Stimulated activated CD4-positive, alpha-beta T cell treated with anti-CD3 and anti-CD28 coated beads, Interleukin-4, amount 100 ng/mL, for 24 hours (primary cell): ENCODE data around the gene FGF8.

Experiments used
- DNase-seq: peaks from one replicate; pipeline ENCODE4 v3.0.0-alpha.2; 2020

Gene FGF8

DNA sequence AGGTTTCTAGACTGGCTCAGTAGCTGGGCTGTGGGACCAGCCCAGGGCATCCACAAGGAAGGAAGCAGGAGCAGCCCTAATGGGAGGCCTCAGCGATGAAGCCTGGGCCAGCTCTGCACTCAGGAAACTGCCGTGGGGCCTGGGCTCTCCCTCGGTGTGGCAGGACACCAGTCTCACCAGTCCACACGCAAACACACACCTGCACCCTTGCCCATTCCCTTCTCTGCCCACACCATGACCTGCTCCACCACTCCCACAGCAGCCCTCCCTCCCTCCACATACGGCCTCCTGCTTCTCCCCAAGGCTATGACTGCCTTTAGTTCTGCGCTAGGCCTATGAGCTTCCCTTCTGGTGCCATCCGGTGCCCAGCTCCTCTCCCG, 7.1 kb downstream of the FGF8 start:
- DNase-seq = no peak

DNA sequence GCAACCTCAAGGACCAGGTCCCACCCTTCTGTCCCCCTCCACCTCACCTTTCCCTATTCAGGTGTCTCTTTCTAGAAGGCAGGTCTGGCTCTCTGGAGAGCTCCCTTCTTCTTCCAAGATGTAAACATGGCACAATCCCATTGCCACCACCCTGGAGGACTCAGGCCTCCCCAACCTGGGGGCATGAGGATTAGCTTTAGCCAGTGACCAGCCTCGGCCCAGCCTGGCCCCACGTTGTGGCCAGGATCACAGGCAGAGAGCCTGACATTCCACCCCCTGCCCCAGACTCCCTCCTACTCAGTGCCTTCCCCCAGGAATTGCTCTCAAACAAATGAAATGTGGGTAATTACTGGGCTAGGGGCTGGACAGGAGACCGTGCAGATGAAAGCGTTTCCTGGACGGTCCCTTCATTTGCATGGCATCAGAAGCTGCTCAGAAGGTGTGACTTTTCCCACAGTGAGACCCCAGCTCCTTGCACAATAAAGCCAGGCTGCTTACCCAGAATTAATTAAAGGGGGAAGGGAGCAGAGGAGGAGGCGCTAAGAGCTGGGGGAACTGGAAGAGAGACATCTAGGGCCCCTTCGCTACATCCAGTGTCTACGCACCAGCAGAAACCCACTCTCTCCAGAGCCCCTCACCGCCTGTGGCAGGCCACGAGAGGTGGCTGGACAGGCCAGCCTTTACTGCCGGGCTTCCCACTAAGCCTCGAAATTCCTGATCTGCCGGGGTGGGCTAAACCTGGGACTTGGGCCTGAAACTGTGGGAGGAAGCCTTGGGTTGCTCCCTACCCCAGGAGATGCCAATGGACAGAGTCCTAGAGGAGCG, 7.7 kb downstream of the FGF8 start:
- DNase-seq = no peak

DNA sequence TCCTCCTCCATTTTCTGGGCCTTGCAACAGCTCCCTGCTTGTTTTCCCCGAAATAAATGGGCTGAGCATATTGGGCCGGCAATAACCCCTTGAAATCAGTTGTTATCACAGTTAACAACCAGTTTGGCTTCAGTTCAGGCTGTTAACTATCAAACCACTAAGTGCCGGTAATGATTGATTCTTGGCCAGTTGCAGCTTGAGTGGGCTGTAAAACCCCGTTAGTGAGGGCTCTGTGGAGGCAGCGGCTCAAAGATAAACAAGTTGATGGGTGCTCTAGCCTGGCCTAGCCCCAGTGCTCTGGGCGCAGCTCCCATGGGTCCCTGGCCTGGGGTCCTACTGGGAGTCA, 8.3 kb downstream of the FGF8 start:
- no peak for DNase-seq

DNA sequence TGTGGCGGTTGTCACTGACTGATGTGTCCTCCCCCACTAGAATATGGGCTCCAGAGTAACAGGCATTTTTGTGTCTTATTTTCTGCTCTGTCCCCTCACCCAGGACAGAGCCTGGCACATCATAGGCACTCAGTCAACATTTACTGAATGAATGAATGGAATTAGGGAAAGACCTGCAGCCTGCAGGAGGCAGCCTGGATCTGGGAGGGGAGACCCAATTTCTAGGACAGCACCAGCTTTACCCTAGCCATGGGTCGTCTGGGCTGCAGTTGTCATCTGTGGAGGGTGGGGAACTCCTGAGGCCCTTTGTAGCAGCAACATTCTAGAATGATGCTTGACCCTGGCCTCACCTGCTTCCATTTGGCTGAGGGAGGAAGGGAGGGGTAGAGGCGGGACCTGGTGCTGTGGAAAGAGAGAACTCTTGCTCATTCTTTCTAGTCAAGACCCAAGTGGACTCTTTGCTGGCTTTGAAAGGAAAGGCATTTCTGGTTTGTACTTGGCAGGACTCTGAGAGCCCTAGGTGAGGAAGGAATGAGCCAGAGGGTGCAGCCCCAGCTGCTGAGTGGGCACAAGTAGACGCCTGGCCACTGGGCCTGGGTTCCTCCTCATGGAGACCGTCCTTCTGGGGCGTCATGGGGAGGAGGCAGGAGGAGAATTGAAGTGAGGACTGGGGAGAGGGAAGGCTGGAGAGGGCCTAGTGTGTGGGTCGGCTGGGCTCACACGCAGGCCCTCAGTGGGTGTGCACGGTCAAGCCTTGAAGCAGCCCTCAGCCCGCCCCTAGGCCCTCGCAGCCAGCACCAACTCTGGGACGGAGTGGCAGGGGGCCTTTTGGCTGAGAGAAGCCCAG, 8.9 kb downstream of the FGF8 start:
- no peak for DNase-seq

DNA sequence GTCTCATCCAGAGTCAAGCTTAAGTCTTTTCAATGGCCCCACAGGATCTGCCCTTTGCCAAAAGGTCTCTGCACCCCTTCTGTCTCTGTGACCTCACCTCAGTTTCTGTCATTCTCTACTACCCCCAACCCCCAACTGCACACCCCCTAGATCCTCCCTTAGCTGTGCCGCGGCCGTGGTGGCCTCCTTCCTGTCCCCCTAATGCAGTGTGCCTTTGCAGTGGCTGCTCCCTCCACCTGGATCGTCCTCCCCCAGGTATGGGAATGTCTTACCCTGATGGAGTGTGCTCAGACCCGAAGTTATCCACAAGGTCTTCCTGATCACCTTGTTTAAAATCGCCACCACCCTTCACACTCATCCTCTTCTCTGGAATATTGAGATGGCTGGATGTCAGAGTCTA, 9.6 kb downstream of the FGF8 start:
- DNase-seq = no peak

DNA sequence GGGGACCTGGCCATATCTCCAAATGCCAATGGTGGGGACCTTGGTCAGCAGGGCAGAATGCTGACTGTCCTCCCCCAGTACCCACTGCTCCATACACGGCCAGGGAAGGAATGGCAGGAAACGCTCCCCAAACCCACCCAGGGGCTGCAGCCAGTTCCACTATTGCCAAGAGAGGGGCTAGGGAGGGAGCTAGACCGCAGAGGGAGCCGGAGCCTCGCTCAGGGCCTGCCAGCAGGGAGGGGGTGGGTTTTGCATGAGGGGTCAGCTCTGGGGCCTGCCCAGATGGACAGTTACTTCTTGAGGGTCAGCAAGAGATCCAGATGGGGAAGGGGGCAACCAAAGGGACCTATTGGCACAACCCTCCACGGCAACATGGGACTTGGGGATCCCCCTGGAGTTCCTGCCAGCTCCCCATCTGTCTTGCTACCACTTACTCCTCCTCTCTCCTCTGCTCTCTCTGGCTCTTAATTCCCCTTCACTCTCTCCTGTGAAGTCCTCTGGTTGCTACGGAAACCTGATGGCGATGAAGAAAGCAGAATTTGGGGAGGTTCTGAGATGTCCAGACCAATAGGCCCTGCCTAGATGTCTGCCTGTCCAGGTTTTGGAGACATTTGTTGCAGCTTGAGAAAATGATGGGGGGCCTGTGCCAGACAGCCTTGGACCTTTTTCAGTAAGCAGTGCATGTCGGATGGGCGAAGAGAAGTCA, 12.6 kb downstream of the FGF8 start:
- no peak for DNase-seq

DNA sequence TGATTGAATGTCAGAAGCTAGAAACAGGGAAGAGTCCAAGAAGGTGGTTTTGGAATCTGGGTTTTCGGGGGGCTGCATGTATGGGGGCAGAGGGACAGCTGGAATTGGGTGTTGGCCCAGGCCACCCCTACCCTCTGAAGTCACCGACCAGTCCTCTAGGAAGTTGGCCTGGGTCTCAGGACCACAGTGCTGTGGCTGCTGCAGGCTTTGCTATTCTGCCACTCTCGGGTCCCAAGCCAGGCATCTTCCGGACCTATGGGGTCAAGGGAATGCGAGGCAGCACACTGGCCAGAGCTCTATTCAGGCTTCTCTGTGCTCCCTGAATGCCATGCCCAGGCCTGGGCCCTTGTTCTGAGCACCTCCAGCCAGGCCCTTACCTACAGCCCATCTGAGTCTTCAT, 13.2 kb downstream of the FGF8 start:
- DNase-seq = no peak

DNA sequence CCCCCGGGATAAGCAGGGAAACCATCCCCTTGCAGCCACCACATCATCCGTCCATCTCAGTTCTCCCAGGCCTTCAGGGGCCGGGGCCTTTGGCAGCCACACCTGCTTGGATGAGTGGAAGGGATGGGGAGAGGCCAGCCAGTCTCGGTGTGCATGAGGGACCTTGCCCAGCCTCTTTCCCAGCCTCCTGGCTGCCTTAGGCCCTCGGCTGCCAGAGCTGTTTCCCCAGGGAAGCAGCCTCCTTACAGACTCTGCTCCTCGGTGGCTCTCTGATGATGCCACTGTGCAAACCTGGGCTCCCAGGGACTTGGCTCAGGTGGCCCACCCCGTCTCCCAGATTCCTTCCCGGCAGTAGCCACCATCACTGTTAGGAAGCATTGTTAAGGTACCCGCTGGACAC, 14.7 kb downstream of the FGF8 start:
- DNase-seq = no peak

DNA sequence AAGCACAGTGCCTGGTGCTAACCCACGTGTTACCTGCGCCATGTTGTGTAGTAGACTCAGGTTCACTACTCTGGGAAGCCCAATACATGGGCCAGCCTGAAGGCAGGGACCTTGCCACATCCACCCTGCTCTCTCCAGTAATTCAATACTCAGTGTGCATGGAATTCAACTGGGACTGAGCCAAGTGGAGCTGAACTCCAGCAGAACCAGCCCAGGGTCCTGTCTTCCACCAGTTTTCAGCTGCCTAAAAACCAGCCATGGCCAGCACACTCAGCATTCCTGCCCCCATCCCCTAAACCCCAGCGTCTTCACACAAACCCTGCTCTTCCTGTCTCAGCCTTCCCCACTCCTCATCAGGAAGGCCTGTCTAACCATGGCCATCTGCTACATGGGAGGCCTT, 15.4 kb downstream of the FGF8 start:
- DNase-seq = no peak

DNA sequence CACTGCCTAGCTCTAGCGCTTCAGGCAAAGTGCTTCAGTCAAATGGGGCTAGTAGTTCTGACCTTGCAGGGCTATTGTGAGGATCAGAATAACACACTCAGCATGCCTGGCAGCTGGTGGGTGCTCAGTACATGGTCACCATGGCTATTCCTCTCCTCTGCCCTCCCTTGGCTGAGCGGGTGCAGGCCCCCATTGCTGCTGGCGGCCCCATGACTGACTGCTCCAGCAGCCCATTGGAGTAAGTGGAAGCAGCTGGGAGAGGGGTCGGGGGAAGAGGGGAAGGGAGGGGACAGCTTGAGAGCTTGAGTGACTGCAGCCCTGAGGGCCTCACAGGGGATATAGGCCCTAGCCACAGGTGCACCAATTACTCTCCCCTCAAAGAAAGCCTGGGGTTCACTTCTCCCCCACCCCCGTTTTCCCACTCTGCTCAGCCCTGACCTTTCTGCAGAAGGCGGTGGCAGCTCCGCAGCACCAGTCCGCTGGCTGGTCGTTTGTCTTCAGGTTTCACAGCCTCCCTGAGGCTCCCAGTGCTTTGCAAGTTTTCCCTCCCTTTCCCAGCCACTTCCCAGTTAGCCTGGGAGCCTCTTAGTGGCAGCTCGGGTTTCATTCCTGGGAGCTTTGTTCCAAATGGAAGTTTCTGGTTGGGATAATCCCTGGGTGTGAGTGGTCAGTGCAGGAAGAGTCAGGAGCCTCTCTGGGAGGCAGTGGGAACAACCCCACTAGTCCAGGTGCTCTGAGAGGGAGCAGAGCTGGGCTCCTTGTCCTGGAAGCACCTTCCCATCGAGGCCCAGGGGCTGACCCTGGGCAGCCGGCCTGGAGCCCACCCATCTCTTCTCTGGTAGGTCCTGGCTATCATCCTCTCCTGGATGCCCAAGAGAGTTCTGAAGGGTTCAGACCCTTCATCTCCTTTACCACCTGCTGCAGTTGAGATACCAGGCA, 16.3 kb downstream of the FGF8 start:
- no peak for DNase-seq

DNA sequence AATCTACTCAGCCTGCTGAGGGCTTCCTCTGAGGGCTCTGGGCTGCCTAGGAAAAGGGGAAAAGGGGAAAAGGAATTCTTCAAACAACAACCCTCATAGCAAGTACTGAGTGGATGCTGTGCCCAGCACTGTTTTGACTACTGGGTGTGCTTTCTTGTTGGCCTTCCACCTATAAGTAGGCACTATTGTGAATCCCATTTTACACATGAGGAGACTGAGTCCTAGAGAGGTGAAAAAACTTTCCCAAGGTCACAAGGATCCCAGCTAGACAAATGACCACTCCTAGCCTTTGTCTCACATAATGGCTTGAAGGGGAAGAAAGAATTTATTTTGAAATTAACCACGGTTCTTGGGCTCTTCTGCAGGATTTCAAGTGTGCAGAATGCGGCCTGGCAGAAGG, 17.1 kb downstream of the FGF8 start:
- DNase-seq = no peak

DNA sequence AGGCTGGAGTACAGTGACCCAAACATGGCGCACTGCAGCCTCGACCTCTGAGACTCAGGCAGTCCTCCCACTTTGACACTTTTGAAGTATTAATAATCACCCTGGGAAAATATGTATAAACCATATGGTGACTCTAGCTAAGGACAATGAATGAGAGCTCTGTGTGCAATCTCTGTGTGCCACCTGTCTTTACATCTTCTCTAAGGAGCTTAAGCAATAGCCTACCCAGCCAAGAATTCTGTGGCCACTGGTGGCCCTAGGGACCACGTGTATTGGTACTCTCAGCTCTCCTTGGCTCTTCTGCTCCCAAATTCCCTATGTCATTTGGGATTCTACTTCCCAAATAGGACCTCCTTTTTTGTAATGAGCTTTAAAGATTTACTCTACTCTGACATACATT, 23.7 kb downstream of the FGF8 start:
- no peak for DNase-seq

DNA sequence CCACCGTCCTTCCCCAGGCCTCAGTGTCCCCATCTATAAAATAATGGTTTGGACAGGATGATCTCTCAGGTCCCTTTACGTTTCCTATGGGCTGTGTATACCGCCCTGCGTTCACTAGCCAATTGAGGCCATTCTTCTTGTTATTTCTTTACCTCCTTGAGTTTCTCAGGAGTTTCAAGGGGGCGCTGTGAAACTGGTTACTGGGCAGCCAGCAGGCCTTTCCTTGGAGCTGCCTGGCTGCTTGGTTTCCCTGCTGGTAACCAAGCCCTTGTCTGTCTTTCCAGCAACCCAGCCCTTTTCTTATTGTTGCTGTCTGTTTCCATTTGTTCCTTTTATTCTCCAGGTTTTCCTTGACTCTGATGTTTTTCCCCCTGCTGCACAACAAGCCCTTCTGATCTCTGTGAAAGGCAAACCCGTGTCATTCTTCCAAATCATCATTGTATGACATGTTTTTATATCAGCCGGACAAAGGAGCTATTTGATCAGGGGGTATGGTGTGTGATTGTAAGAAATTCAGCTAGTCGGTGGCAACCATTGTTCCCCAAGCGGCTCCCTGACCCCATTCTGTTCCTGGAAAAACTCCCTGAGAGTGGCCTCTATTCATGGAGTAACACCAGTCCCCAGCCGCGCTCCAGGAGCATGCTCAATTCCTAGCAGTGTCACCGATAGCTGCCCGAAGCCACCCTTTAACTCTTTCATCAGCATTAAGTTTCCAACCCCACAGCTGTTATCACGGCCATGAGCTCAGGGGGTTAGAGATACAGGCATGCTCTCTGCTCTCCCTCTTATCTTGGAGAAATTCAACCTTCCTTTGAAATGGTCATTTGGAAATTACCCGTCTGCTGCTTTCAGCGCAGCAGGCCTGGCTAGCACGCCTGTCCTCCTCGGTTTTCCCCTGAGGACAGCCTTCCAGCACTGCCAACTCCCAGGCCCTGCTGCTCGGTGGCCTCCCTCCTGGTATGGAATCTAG, 26.6 kb downstream of the FGF8 start:
- no peak for DNase-seq

DNA sequence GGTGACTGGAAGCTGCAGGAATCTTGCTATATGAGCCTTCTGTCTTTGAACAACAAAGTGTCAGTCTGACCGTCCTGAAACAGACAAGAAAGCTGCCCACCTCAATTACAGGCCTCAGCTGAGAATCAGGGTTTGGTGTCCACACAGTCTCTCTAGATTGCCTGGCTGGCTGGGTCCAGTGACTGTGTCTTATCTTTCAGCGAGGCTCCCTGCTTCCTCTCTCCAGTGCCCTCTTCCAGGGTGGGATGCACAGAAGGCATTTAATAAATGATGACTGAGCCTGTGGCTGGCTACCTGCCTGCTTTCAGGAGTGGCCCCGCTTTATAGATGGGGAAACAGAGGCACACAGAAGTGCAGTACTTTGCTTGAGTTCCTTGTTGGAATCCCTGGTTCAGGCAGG, 27.4 kb downstream of the FGF8 start:
- DNase-seq = no peak

DNA sequence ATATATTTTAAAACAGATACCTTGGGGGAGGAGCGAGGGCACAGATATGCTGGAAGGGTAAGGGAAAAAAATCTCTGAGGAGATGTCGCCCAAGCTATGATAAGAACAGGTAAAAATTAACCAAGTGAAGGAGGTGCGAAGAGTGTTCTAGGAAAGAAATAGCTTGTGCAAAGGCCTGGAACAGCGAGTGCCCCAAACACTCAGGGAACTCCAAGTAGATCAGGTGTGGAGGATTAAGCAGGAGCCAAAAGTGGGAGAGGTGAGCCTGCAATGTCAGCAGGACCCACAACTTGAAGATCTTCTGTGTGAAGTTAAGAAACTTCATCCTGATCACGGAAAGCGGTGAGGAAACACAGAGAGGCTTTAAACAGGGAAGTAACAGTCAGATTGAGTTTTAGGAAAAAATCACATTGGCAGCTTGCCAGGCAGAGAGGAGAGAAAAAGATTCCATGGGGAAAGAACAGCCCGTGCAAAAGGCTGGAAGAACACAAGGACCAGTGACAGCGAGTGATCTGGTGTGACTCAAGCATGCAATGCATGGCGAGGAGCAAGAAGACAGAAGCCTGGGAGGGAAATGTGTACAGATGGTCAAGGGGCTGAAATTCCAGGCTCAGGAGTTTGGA, 30.7 kb downstream of the FGF8 start:
- DNase-seq = no peak

DNA sequence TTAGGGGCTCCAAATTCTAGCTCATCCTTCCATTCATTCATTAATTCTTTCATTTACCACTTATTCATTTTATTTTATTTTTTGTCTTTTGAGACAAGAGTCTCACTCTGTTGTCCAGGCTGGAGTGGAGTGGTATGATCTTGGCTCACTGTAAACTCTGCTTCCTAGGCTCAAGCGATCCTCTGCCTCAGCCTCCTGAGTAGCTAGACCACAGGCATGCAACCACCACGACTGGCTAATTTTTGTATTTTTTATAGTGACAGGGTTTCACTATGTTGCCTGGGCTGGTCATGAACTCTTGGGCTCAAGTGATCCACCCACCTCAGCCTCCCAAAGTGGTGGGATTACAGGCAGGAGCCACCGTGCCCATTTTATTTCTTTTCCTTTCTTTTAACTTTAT, 31.6 kb downstream of the FGF8 start:
- DNase-seq = no peak

DNA sequence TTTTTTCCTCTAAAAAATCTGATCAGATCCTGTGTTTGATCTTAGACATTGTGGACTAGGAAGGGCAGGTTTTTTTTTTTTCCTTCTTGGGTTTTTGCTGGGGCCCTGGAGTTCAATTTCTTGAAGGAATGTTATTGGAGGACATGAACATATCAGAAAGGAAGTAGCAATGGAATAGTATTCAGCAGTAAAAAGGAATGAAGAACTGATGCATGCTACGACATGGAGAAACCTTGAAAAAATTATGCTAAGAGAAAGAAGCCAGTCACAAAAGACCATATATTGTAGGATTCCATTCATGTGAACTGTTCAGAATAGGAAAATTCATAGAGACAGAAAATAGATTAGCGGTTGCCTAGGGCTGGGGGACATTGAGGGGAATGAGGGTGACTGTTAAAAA, 34.0 kb downstream of the FGF8 start:
- no peak for DNase-seq

DNA sequence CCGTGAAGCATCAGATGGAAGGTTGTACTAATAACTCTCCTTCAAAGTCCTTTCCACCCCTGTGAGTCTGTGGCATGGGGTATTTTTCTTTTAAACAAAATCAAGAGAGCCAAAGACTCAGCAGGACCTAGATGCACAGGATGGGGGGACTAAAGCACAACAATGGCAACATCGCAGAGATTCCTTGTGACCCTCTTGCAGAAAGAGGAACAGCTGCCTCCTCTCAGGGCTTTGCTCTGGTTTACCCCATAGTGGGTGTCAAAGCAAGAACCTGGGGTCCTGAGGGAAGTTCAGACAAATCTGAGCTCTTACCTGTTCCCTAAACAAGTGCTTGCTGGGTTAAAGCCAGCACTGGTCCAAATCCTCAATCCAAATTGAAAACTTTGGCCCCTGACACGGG, 39.2 kb downstream of the FGF8 start:
- DNase-seq = no peak

DNA sequence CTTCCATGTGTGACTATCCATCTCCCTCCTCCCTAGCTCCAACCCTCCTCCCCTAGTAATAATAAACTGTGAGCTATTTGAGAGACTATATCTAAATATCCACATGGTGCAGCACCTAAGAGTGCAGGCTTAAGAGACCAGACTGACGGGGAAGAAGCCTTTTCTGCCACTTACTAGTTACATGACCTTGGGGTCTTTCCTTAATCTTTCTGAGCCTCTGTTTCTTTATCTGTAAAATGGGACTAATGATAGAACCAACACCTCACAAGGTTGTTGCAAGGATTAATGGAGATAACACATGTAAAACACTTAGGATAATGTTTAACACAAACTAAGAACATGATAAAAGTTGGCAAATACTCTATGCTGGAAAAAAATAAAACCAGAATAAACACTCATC, 43.8 kb downstream of the FGF8 start:
- DNase-seq = no peak

DNA sequence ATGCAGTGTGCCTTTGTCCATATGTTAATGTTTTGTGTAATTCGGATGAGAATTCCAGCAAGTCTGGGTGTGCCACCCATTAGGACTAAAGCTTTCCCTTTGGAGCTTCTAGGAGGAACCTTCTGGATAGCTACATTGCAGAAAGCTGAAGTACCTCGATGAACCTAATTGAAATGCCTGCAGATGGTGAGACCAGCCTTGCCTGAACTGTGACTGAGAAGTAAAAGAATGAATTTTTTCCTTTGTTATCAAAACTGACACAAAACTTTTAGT, 49.9 kb downstream of the FGF8 start:
- no peak for DNase-seq
